ENCODE results near the gene MGAT5.
"Not testable (repeated sequence)": the region's sequence is repeated elsewhere in the genome, so short reads cannot be mapped to it uniquely, and the experiment has no call there.

Gene MGAT5

DNA sequence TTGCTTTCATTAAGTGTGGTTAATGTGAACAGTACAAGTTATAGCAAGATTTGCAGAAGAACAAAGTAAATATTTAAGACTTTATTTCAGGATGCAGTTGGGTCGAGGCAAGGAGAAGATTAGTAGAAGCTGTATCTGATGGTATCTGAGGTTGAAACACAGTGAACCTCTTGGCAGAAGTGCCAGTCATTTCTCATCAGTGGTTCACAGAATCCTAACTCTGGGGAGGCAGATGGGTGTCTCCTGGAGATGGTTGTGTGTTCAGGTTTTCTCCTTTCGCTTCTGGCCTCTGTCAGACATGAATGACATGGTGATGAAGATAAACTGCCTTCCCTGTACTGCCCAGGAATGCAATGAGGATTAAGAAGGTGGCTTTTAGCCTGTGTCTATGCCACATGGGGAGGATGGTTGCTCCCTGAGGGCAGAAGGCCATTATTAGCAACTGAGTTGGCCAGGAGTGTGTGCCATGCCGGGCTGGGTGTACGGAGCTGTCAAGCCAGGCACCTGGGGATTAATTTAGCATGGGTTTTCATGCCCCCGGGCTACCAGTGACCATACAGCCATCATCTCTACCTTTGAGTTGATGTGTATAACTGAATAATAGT, 28.0 kb downstream of the MGAT5 start:
- DNase-seq: no peak

DNA sequence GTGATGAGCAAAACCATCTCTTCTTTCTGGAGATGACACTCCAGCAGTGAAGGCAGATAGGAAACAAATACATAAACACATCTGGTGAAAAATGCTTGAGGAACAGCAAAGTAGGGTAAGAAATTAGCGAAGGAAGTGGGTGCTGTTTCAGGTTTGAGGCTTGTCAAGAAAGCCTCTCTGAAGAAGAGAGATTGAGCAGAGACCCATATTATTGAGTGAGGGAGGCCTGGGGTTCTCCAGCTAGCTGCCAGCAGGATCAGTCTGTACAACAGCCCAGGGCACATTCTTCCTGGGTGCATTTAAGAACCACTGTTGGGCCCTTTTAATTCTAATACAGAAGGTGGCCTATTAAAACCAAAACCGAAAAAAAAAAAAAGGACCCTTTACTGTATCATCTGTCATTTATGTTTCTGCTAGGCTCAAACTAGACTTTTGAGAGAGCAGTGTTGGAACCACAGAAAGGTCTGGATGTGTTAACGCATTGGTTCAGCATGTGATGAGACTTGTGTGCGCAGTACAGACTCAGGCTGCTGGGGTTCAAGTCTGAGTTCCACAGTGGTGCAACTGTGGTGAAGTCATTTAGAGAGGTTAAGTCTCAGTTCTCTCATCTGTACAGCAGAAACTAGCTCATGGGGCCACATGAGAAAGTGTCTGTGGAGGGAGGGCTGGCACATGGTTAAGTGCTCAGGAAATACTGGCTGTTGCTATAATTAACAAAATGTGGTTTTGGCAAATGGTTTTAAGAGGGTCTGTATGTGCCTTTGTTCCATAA, 28.9 kb downstream of the MGAT5 start:
- DNase-seq: no peak

DNA sequence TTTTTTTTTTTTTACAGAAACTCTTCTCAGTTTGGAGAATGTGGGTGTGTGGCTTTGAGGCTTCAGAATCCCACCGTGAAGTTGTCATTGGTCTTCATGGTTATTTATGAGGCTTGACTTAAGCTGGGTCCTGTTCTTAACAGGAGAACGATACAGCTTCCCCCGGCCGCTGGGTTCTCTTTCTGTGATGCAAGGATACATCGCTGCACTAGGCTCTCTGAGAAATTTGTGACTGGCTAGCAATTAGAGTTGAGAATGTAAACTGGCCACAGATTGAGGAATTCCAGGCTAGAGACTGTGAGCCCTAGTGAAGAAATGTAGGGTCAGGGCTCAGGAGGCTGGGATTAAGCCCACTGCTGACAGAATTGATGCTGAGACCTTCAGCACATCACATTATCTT, 29.8 kb downstream of the MGAT5 start:
- no peak for DNase-seq

DNA sequence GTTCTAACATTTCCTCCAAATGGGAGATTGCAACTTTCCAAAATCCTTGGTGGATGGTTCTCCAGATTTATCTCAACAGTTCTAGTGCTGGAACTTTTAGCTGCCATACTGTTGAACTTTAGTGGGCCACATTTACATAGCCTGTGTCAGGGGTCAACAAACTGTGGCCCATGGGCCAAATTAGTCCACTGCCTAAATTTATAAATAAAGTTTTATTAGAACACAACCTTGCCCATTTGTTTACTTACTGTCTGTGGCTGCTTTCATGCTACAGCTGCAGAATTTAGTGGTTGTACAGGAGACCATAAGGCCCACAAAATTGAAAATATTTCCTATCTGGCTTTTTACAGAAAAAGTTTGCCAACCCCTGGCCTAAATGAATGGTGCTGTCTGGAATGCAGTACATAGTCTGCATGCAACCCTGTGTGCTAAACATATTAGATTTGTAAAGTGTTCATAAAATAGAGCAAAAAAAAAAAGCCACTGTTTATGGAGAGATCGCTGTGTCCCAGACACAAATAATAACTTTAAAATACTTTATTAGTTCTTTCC, 30.3 kb downstream of the MGAT5 start:
- DNase-seq: no peak

DNA sequence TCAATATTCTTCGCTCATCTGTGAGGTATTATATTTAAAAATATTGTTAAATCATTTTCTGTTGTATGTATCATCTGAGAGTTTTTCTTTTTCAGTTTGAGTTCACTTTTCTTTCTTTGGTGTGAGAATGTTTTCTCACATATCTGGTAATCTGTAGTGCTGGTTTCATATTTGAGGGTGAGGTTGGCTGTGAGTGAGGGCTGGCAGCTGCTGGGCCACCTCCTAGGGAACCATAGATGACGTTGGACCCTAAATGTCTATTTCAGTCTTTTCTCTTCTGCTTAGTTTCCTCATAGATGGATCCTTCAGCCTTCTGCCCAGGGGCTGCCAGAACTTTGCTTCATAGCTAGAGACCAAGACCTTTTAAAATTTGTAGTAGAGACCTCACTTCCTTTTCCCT, 33.5 kb downstream of the MGAT5 start:
- no peak for DNase-seq

DNA sequence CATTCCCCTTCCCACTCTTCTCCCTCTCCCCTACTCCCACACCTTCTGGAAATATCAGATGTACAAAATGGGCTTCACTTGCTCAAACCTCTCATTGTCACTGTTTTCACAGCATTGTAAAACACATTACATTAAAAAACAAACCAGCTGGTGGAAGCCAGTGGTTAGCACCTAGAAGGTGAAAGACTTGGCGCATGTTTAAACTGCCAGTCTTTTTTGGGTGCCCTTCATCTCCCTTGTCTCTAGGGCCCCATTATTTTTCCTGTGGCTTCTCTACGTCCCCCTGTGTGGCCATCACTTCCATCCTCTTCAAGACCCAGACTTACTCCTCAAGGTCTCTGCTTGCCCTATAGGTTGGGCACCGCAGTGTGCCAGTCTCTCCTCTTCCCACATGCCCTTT, 34.9 kb downstream of the MGAT5 start:
- DNase-seq: no peak

DNA sequence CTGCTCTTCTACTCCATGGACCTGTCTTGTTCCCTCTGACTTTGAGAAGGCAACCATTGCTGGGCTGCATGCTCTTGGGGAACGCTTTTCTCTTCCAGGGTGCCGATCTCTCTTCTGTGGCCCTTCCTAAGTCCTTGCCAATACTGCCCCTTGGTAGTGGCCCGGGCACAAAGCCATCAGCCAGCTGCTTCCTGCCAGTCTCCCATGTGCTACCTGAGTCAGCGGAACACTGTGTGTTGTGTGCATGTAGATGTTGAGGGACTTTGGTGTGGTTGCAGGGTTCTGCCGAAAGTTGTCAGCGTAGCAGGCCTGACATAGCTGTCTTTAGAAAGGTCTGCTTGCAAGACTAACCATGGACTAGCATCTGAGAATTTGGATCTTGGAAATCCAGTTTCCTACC, 35.4 kb downstream of the MGAT5 start:
- no peak for DNase-seq

DNA sequence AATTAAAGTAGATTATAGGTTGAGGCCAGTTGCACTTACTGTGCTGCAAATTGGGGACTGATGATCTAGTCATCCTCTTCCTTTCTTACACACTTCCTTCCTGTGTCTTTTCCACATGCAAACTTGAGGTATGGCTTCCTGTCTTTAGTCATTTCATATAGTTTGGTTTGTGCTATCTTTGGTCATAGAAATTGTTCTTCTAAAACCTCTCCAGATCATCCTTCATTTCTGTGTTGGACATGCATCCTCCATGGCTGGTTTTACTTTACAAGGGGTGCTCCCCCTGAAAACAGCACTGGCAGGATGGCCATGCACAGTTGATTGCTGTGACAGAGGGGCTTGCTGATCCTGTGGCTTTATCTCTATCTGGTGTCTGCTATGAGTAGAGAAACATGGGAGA, 36.5 kb downstream of the MGAT5 start:
- DNase-seq: no peak

DNA sequence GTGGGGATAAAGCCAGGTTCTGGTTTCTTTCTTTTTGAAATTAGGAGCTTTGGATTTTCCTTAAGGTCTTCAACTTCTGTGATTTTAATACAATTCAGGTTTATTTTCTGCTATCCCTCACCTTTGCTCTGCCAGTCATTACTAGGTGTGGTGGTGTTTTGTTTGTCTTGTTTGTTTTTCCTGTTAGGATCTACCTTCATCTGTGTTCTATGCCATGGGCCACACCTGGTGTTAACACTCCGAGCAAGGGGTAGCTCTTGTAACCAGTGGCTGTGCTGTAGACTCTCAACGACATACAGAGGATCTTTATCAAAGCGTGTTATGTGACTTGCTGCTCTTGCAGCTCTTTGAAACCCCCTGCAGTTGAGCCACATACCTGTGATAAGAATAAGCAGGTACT, 38.6 kb downstream of the MGAT5 start:
- DNase-seq: no peak

DNA sequence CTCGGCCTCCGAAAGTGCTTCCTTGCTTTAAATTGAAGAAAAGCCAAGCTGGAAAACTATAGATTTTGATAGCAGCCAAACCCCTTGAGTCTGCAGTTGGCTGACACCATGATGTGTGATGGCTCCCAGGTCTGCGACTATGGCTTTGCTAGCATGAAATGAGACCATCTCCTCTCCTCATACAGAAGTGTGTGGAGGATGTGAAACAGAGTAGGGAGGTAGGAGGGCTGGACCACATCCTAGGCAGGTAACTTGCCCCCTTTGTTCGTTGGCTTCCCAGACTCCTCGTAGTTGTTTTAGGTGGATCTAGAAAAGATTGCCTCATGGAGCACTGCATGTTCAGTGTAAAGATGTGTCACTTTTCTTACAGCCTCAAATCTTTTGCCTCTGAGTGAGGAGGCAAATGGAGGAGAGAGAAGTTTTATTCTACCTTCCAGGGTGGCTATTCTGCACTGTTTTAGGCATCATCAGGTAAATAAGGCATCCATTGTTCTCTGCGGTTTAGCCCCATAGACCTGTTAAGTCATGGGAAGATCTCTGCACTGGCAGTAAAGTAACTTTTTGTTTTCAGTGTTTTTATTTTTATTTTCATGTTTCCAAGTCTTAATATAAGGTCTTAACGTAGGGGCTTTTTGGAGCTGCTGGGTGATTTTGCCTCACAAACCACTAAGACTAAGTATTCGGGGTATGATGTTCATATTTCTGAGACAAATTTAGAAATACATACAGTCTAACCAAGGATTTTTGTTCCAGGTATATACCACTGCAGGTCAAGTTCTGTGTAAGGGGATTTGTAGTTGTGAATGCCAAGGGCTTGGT, 40.1 kb downstream of the MGAT5 start:
- DNase-seq: no peak

DNA sequence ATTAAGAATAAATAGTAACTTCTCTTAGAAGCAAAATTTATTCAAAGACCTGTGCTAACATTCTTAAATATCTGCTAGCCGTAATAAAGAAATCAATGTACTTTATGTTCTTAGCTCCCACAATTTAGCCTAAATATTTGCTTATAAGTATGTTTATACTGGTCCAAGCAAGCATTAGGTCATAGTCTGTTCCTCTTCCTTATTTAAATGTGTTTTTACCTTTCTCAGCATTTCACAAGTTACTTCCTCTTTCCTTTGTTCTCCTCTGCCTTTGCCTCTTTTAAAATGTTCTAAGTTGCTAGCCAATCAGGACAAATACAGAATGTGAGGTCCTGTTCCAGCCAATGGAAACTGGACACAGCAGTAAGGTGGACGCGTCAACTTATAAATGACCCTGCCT, 40.7 kb downstream of the MGAT5 start:
- DNase-seq: not testable (repeated sequence)

DNA sequence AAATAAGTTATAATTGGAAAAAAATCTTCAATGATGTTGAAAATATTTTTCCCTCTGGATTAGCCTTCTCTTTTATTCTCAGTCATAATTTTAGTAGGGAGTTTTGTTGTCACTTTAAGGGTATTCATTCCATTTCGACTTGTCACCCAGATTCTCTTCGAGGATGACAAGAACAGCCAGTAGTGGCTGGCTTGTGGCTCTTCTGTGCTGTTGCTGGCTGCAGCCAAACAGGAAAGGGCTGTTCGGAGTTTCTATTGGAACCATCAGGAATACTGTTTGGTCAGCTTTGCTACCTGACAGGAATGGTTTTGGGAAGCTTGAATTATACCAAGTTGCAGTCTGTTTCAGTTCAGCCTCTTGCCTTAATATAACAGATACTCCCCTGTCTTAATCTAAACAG, 41.6 kb downstream of the MGAT5 start:
- DNase-seq: no peak

DNA sequence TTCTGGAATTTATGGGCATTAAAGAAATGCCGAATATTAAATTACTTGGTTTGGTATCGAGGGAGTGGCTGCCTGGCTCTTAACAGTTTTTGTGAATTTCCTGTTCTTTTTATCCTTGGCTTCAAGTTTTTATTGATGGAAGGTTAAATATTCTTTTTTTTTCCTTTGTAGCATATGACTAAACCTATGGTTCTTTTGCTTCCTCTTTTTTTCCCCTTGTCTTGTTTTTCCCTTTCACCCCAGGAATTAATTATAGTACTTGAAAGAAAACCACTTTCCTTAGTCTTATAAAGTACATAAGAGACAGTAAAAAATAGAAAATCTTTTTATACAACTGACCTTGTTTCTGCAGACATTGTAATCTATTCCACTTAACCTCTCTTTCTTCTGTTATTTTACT, 42.4 kb downstream of the MGAT5 start:
- DNase-seq: no peak

DNA sequence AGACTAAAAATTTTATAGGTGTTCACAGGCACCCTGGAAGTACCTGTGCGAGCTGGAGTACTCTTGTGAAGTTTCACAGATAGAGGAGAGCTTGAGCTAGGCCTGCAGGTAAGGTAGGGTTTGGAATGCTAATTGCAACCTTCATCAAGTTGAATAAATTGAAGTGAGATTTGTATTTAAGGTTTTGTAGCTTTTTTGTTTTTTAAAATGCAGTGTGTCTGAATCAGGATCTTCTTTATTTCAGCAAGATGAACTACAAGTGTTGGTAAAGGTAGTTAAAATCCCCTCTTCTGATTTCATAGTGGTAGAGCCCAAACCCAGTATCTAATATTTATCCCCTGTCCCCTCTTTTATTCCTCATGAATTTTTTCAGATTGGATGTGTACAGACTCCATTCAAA, 45.5 kb downstream of the MGAT5 start:
- no peak for DNase-seq

DNA sequence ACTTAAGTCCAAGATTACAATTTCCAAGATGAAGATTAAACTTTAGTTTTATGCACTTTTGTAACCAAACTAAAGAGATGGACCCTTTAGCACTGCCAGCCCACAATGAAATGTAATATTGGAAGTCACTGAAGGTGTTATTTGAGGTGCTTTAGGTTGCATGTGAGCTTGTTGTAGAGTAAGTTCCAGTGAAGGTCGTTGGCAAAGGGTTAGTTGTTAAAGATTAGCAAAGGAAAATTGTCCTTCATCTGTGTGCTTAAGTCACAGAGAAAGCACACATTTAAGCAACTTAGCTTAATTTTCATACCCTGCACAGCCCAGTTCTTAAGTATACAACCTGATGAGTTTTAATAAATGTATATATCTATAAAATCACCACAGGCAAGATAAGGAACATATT, 46.7 kb downstream of the MGAT5 start:
- no peak for DNase-seq

DNA sequence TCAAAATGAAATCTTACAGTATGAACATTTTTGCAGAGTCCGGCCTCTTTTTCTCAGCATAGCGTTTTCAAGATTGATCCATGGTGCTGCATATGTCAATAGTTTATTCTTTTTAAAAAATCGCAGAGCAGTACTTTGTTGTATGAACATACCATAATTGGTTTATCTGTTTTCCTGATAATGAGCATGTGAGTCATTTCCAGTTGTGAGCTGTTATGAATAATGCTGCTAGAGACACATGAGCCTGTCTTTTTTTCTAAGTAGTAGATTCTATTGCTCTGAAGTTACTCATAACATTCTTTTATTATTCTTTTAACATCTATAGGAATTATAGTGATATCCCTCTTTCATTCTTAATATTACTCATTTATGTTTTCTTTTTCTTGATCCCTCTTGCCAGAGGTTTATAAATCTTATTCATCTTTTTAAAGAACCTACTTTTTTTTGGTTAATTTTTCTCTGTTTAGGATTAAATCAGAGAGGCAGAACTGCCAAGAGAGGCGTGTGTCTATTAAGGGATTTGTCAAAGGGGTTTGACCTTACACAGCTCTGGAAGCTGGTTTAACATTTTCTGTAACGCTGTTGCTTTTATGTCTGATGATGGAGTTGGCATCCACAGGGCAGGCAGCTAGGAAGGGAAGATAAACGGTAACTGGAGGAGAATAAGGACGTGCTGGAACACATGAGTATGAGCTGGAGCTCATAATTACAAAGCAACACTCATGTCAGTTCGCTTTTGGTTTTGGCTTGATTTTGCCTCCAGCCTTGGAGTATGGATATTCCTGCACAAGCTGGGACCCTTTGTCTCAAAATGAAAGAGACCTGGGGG, 47.4 kb downstream of the MGAT5 start:
- no peak for DNase-seq

DNA sequence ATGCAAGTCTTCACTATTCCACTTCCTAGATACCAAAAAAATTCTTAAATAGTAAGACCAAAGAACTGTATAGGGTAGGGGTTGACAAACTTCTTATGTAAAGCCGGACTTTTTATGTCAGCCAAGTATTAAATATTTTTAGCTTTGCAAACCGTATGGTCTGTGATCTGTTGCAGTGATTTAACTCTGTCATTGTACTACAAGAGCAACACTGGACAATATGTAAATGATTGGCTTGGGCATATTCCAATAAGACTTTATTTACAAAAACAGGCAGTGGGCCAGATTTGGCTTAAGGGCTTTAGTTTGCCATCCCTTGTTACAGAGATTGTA, 48.0 kb downstream of the MGAT5 start:
- DNase-seq: no peak

DNA sequence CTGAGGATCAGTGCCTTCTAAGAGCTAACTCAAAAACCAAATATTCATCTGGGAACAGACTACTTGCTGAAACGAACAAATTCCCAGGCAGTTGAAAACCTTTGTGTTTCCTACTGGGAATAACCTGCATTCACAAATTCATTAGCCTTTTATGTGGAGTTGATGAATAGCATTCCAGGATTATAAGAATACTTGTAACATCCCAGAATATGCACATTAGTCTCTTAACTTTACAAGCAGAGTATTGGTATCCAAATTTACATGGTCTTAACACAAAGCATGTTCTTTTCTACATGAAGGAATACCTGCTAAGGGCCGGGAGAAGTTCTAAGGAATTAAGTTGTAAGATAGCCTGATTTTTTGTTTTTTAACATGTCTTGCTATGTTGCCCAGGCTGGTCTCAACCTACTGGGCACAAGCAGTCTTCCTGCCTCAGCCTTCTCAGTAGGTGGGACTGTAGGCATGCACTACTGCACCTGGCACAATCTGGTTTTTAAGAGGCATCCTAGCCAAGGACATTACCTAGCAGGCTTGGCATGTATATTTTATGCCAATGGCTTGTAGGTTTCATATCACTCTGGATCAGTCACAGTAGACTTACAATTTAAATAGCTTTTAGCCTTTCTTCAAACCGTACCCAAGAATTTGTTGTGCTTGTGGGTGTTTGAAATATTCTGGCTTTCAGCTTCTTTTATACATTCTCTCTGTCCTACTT, 50.7 kb downstream of the MGAT5 start:
- no peak for DNase-seq

DNA sequence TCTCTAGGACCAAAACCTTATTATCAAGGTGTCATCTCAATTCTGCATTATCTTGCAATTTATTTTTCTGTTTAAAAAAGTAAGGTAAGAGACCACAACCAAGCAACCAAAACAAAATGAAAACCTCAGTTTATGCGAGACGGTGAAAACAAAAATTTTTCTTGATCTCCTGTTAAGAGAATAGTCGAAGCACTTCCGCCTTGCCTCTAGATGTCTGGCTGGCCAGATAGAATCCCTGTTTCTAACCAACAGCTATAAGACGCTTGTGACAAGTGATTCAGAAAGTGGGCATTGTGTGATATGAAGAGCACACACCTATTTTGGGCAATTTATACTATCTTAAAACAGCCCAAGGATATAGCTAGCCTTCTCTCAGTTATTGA, 51.2 kb downstream of the MGAT5 start:
- DNase-seq: no peak

DNA sequence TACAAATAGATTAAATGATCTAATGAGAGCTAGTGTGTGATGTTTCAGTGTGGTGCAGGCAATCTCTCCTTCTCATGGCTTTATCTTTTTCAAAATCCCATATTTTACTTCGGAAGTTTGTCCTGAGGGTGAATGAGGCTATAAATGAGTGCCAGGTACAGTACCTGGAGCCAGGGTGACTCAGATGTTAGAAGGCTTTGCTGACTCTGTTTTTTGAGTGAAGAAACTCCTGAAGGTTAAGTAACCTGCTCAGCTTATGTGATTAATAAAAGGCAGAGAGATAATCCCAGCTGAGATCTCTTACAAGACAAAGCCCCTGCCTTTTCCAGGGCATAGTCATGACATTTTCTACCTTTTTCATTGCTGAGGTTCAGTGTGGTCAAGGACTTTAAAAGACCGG, 52.6 kb downstream of the MGAT5 start:
- DNase-seq: no peak

DNA sequence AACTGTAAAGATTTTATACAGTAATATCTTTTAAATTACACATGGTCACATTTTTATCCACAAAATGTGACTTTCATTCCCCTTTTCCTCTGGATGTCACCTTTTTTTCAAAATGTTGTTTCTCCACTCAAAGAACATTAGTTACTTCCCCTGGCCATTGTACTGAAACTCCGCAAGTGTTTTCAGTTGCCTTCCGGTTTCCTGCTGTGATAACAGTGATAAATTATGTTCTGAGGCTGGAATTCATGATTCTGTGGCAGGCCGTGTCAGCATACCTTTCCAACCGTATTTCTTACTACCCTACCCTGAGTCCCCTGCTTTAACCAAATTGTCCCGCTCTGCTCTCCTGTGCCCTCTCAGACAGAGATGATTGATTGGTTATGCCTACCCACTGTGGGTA, 53.5 kb downstream of the MGAT5 start:
- no peak for DNase-seq
